ENCODE results near the gene TBCD.

The TBCD gene

GRCh38 chr17:82751571-82752370 is at the start of gene TBCD:
Gene TBCD, plus strand, starts transcription at chr17:82752065. Its CDS starts 129 bp downstream, at chr17:82752194.
- DNase-seq, result peak; percentile 77

- DNase-seq, result no peak
These were observed 49.5 kb upstream of the TBCD start for GRCh38 chr17:82702231-82702927.

- no peak for DNase-seq
These were observed 48.7 kb upstream of the TBCD start for GRCh38 chr17:82703036-82703745.

- DNase-seq, result no peak
These were observed 47.7 kb upstream of the TBCD start for GRCh38 chr17:82703935-82704865.

GRCh38 chr17:82704886-82705285 is 47.0 kb upstream of the TBCD start:
- no peak for DNase-seq

- DNase-seq, result no peak
These were observed 46.1 kb upstream of the TBCD start for GRCh38 chr17:82705756-82706155.

- no peak for DNase-seq
These were observed 42.7 kb upstream of the TBCD start for GRCh38 chr17:82709024-82709675.

- no peak for DNase-seq
These were observed 42.0 kb upstream of the TBCD start for GRCh38 chr17:82709676-82710498.

GRCh38 chr17:82710499-82711232 is 41.2 kb upstream of the TBCD start:
- no peak for DNase-seq

GRCh38 chr17:82713071-82713723 is 38.7 kb upstream of the TBCD start:
- DNase-seq, result no peak

- peak; percentile 94 for DNase-seq
These were observed 35.5 kb upstream of the TBCD start, which contains the start of gene FN3KRP for GRCh38 chr17:82716203-82717010. Gene FN3KRP, plus strand, starts transcription at chr17:82716706. Its CDS starts 50 bp downstream, at chr17:82716756.

- DNase-seq, result no peak
These were observed 32.7 kb upstream of the TBCD start for GRCh38 chr17:82718986-82719685.

GRCh38 chr17:82720204-82720603 is 31.7 kb upstream of the TBCD start:
- DNase-seq, result no peak

GRCh38 chr17:82722341-82723013 is 29.4 kb upstream of the TBCD start:
- DNase-seq, result no peak

- no peak for DNase-seq
These were observed 28.6 kb upstream of the TBCD start for GRCh38 chr17:82723169-82723807.

- no peak for DNase-seq
These were observed 25.4 kb upstream of the TBCD start for GRCh38 chr17:82726427-82726826.
